ENCODE measurements around the gene UBE3C.

- no peak for TF ChIP-seq YY1 (IDR thresholded peaks at IDR 0.05; ENCODE audit: low read depth)
- no peak for TF ChIP-seq FOXM1 (IDR thresholded peaks at IDR 0.05; ENCODE audit: borderline replicate concordance, low read depth)
- TF ChIP-seq EP300 (IDR thresholded peaks at IDR 0.05; ENCODE audit: borderline replicate concordance) = no peak
- TF ChIP-seq RAD21 (IDR thresholded peaks at IDR 0.05; ENCODE audit: low read depth) = no peak
- TF ChIP-seq REST (IDR thresholded peaks at IDR 0.05; ENCODE audit: low read depth) = no peak
- TF ChIP-seq ZBTB7A (IDR thresholded peaks at IDR 0.05; ENCODE audit: low read depth) = no peak
- TF ChIP-seq MAX (IDR thresholded peaks at IDR 0.05) = no peak
These were observed 5.4 kb upstream of the UBE3C start for GRCh38 chr7:157133304-157133703.

Data from Ishikawa (cell line).